ENCODE data around the gene CAPN3.

Gene CAPN3

GRCh38 chr15:42373936-42374335 is 14.6 kb downstream of the CAPN3 start:
- H3K9me3 ChIP-seq (ENCODE audit: severe bottlenecking): no peaks in the 10 kb centered on the region
- H3K27ac ChIP-seq (ENCODE audit: poor library complexity, severe bottlenecking): no peak overlapping the region
- DNase-seq (ENCODE audit: low spot score) (no peak), ATAC-seq (ENCODE audit: low read depth) (no peak)
- TF ChIP-seq, protein P1, sequence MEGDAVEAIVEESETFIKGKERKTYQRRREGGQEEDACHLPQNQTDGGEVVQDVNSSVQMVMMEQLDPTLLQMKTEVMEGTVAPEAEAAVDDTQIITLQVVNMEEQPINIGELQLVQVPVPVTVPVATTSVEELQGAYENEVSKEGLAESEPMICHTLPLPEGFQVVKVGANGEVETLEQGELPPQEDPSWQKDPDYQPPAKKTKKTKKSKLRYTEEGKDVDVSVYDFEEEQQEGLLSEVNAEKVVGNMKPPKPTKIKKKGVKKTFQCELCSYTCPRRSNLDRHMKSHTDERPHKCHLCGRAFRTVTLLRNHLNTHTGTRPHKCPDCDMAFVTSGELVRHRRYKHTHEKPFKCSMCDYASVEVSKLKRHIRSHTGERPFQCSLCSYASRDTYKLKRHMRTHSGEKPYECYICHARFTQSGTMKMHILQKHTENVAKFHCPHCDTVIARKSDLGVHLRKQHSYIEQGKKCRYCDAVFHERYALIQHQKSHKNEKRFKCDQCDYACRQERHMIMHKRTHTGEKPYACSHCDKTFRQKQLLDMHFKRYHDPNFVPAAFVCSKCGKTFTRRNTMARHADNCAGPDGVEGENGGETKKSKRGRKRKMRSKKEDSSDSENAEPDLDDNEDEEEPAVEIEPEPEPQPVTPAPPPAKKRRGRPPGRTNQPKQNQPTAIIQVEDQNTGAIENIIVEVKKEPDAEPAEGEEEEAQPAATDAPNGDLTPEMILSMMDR (IDR thresholded peaks at IDR 0.05; ENCODE audit: poor library complexity, severe bottlenecking): no peak
- H3K4me1 ChIP-seq (ENCODE audit: insufficient read depth, poor library complexity, severe bottlenecking): no peaks in the 10 kb centered on the region
- no peaks in the 10 kb centered on the region for H3K36me3 ChIP-seq (ENCODE audit: low read depth)
- no peaks in the 10 kb centered on the region for H3K27me3 ChIP-seq (ENCODE audit: insufficient read depth, poor library complexity, severe bottlenecking)
- no peak overlapping the region for H3K4me3 ChIP-seq (ENCODE audit: severe bottlenecking)

DNA sequence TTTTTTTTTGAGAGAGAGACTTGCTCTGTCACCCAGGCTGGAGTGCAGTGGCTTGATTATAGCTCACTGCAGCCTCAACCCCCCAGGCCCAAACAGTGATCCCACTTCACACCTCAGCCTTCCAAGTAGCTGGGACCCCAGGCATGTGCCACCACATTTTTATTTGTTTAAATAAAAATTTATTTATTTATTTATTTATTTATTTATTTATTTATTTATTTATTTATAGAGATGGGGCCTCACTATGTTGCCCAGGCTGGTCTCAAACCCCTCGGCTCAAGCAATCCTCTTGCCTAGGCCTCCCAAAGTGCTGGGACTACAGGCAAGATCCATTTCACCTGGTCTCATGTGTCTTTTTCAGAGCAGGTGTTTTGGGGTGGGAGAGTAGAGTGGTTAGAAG is 15.5 kb downstream of the CAPN3 start:
- ATAC-seq (ENCODE audit: low read depth): no peak
- H3K4me1 ChIP-seq (ENCODE audit: insufficient read depth, poor library complexity, severe bottlenecking): no peaks in the 10 kb centered on the region
- H3K27ac ChIP-seq (ENCODE audit: poor library complexity, severe bottlenecking): no peak overlapping the region
- no peaks in the 10 kb centered on the region for H3K27me3 ChIP-seq (ENCODE audit: insufficient read depth, poor library complexity, severe bottlenecking)
- H3K4me3 ChIP-seq (ENCODE audit: severe bottlenecking): no peak overlapping the region
- H3K9me3 ChIP-seq (ENCODE audit: severe bottlenecking): no peaks in the 10 kb centered on the region
- DNase-seq (ENCODE audit: low spot score): no peak
- no peaks in the 10 kb centered on the region for H3K36me3 ChIP-seq (ENCODE audit: low read depth)
- TF ChIP-seq, protein P1 (IDR thresholded peaks at IDR 0.05; ENCODE audit: poor library complexity, severe bottlenecking): no peak

- ATAC-seq (ENCODE audit: low read depth) (no peak), DNase-seq (ENCODE audit: low spot score) (no peak)
- Histone ChIP-seq H3K9me3 (ENCODE audit: severe bottlenecking) (no peaks in the 10 kb centered on the region), H3K4me1 (ENCODE audit: insufficient read depth, poor library complexity, severe bottlenecking) (no peaks in the 10 kb centered on the region), H3K4me3 (ENCODE audit: severe bottlenecking) (no peak overlapping the region), H3K27ac (ENCODE audit: poor library complexity, severe bottlenecking) (no peak overlapping the region), H3K27me3 (ENCODE audit: insufficient read depth, poor library complexity, severe bottlenecking) (no peaks in the 10 kb centered on the region), H3K36me3 (ENCODE audit: low read depth) (no peaks in the 10 kb centered on the region)
- TF ChIP-seq, protein P1 (IDR thresholded peaks at IDR 0.05; ENCODE audit: poor library complexity, severe bottlenecking): no peak
Measured at GRCh38 chr15:42375252-42375651, 16.0 kb downstream of the CAPN3 start.

DNA sequence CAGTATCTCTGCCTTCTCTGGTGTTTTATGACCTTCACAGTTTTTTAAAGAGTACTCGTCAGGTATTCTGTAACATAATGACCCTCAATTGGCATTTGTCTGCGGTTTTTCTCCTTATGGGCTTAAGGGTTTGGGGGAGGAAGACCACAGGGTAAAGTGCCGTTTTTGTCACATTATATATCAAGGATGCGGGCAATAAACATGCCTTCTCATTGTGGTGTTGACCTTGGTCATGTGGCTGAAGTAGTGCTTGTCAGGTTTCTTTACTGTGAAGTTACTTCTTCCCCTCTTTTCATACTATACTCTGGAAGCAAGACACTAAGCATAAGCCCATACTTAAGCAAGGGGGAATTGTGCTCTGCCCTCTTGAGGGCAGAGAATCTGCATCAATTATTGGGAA is 16.6 kb downstream of the CAPN3 start:
- Histone ChIP-seq H3K27me3 (ENCODE audit: insufficient read depth, poor library complexity, severe bottlenecking) (no peaks in the 10 kb centered on the region), H3K4me1 (ENCODE audit: insufficient read depth, poor library complexity, severe bottlenecking) (no peaks in the 10 kb centered on the region), H3K4me3 (ENCODE audit: severe bottlenecking) (no peak overlapping the region), H3K9me3 (ENCODE audit: severe bottlenecking) (no peaks in the 10 kb centered on the region), H3K36me3 (ENCODE audit: low read depth) (no peaks in the 10 kb centered on the region), H3K27ac (ENCODE audit: poor library complexity, severe bottlenecking) (no peak overlapping the region)
- DNase-seq (ENCODE audit: low spot score): no peak
- TF ChIP-seq, protein P1 (IDR thresholded peaks at IDR 0.05; ENCODE audit: poor library complexity, severe bottlenecking): no peak
- no peak for ATAC-seq (ENCODE audit: low read depth)

- ATAC-seq (ENCODE audit: low read depth): no peak
- Histone ChIP-seq H3K9me3 (ENCODE audit: severe bottlenecking) (no peaks in the 10 kb centered on the region), H3K4me1 (ENCODE audit: insufficient read depth, poor library complexity, severe bottlenecking) (no peaks in the 10 kb centered on the region), H3K27ac (ENCODE audit: poor library complexity, severe bottlenecking) (no peak overlapping the region), H3K36me3 (ENCODE audit: low read depth) (no peaks in the 10 kb centered on the region), H3K27me3 (ENCODE audit: insufficient read depth, poor library complexity, severe bottlenecking) (no peaks in the 10 kb centered on the region), H3K4me3 (ENCODE audit: severe bottlenecking) (no peak overlapping the region)
- TF ChIP-seq, protein P1 (IDR thresholded peaks at IDR 0.05; ENCODE audit: poor library complexity, severe bottlenecking): no peak
- DNase-seq (ENCODE audit: low spot score): no peak
Measured at GRCh38 chr15:42378011-42378410, 18.7 kb downstream of the CAPN3 start.
